Stimulated activated CD4-positive, alpha-beta T cell treated with anti-CD3 and anti-CD28 coated beads, Interleukin-12 subunit alpha, Interleukin-12 subunit beta, amount 100 ng/mL, for 24 hours (primary cell): ENCODE results near the gene NUDT16L1.
A peak's percentile ranks its signal among the peaks of the same experiment; 100 is the strongest.

Source experiments
- DNase-seq, 2 experiments: peaks; one replicate each; pipeline ENCODE4 v3.0.0-alpha.2; 2020; ENCODE audit warnings: low read depth in 2 of 2

The NUDT16L1 gene

DNA sequence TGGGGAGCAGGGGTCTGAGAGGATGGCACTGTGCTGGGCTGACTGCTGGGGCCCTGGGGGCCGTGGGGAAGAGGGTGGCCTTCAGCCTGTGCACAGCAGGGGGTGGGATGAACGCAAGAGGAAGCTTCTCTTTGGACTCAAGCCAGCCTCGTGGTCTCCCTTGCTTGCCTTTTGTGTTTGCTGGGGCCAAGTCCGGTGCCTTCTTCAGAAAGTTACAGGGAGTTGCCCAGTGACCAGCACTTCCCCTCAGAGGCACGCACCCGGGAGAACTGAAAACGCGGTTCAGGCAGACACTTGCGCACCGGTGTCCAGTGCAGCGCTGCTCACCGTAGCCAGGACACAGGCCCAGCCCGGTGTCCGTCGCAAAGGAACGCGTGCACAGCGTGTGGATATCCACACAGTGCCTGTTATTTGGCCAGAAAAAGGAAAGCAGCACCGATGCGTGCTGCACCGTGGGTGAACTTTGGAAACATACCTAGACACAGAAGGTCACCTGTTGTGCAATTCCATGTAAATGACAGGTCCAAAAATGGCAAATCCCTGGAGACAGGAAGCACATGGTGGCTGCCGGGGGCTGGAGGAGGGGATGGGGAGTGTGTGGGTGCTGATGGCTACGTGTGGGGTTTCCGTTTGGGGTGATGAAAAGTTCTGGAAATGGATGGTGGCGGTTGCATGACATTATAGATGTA is 29.4 kb upstream of the NUDT16L1 start:
- no peak for DNase-seq

DNA sequence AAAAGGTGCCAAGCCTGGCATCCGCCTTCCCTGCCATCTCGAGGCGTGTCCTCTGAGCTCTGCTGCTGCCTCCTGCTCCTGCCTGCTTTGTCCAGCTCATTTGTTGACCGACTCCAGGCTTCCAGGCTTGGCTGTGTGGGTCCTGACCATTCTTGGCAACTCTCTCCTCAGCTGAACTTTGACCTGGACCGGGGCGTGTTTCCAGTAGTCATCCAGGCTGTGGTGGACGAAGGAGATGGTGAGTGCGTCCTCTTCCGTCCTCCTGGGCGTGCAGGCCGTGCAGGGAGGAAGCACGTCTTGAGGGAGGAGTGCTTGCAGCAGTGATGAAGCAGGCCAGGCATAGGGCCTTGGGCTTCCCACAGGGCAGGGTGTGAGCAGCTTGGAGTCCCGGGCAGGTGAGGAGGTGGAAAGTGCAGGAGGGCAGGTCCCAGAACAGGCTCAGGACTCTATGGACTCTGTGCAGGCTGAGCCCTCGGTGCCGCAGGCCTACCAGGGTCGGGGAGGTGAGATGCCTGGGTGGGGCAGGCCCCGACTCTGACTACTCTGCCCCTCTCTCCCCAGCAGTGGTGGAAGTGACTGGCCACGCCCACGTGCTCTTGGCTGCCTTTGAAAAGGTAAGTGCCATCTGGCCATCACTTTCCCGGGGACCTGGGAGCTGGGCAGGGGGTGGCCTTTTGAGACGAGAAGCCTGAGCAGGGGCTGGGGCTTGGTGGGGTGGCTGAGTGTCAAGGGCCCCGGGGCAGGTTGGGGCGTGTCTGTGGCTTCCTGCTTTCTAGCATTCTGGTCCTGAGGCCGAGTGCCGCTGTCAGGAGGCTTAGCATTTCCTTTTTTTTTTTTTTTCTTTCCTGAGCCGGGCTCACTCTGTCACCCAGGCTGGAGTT is 28.6 kb upstream of the NUDT16L1 start:
- DNase-seq: peak in 1 of 2 experiments; percentile 31

DNA sequence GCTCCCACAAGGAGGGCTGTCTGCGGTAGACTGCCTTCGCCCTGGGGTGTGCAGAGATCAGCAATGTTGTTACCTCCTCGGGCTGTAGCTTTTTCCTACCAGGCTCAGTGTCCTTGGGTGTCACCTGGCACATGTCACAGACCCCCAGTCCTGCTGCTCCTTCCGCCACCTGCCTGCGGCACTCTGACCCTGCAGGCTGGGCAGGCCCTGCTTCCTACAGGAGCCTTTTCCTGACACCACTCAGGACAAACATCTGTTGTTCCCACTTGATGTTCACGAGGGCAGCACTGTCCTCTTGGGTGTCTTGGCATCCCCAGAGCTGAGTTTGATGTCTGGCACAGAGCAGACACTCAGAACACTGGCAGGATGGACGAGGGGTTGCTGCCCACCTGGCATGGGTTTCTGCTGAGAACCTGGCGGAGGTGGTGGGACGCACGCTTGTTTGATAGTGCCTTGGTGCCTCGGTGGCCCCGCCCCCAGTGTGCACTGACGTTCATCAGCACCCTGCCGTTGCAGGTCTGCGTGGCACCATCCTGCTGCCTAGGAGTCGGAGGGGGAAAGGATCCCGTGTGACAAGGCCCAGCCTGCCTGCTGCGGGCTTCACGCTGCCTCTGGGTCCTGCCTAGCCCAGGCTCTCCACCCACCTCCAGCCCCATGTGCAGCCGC is 26.7 kb upstream of the NUDT16L1 start:
- DNase-seq: no peak

DNA sequence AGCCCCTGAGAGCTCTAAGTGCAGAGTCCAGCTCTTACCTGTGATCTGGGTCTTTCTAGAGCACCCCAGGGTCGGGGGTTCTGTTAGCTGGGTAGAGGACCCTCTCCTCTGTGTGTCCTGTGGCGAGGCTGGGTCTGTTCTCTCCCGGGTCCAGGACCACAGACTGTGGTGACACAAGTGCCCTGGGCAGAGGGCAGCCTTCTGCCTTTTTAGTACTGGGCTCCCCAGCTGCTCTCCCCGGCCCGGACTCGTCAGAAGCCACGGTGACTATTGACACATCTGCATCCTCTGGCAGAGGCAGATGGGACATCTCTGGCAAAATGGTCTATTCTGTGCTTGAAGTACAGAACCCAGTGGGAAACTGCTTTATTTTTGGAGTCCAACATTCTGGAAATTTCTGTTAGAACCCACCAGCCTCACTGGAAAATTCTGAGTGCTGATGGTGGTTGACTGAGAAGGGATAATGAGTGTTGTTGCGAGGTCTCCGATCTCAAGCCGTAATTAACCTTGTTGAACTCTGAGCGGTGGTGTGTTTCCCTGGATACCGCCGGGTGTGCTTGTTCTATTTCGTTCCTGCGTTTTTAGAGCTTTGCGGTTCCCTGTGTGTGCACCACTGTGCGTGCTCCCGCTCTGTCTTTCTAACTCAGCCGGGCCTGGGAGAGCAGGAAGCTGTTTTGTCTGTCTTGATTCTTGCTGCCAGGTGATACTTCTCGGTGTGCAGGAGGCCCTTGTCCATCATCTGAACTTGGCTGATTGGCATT is 26.0 kb upstream of the NUDT16L1 start:
- no peak for DNase-seq

DNA sequence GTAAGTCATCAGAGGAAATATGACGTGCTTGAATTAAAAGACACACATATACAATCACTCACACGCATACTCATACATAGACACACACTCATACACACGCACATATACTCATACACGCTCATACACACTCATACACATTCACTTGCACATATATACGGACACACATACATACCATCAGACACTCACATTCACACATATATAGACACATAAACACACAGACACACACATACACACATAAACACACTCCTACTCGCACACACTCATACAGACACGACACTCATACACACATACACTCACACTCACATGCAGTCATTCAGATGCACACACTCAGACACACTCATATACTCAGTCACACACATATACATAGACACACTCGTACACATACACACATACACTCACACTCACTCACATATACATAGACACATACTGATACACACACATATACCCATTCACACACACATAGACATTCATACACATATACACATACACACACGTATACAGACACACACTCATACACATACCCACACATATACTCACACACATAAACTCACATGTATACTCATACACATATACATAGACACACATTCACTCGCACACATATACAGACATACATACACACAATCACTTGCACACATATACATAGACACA is 24.9 kb upstream of the NUDT16L1 start:
- no peak for DNase-seq

DNA sequence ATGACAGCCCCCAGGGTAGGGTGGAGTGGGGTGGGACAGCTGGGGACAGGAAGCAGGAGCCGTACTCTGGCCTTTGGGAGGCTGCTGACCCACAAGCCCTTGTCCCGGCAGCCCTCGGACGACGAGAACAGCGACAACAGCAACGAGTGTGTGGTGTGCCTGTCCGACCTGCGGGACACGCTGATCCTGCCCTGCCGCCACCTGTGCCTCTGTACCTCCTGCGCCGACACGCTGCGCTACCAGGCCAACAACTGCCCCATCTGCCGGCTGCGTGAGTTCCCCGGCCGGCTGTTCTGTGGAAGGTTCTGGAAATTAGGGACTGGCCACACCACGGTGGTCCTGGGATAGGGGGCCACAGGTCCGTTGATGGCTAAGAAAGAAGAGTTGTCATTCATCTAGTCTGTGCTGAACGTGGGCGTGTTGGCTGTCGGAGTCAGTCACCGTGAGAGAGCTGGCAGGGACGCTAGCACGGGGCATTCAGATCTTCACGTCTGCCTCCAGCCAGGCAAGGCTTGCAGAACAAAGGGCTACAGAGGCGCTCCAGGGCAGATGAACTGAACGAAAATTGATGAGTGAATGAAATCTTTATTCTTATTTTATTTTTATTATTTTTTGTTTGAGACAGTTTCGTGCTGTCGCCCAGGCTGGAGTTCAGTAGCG is 19.8 kb upstream of the NUDT16L1 start:
- DNase-seq: no peak

DNA sequence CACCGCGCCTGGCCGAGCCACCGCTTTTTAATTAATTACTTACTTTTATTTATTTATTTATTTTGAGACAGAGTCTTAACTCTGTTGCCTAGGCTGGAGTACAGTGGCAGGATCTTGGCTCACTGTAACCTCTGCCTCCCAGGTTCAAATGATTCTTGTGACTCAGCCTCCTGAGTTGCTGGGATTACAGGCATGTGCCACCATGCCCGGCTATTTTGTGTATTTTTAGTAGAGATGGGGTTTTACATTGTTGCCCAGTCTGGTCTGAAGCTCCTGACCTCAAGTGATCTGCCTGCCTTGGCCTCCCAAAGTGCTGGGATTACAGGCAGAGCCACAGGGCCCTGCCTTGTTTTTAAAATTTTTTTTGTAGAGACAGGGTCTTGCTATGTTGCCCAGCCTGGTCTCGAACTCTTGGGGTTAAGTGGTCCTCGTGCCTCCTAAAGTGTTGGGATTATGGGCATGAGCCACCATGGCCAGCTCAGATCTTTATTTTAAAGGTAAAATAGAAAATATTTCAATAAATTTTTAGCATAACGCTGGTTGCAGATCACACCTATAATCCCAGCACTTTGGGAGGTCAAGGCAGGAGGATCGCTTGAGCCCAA is 18.3 kb upstream of the NUDT16L1 start:
- DNase-seq: no peak

DNA sequence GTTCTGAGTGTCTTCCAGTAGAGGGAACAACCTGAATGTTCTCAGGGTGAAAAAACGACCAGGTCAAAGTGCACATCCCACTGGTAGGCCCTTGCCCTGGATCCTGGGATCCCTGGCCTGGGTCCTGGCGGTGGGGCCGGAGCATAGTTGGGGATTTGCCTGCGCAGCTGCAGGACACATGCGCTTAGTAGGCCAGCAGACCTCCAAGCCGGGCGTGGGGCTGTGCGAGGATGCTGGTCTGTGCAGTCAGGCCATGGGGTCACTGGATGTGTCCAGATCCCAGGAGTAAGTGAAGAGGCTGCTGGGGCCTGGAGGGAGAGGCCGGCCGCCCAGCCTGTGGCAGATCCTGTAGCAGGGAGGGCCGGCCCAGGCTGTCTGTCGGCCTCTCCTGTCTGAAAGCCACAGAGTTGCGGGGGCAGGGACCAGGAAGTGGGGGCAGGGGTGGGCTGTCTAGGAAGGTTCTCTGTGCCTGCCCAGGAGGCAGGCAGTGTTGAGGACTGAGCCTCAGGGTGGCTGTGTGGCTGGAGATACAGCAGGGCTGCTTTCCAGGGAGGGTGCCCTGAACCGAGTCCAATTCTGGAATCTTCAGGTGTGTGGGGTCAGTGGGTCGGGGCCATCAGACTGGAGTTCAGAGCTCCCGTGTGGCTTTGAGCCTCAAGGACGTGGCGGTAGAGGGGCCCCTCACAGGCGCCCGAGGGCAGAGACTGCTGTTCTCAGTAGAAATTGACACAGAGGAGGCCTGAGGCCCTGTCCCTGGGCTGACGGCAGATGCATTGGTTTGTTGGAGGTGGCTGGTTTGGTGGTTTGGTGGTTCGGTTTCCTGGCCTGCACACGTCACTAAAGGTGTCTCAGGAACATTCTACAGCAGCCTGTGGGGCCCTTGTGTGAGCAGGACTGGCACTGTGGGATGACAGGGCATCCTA is 17.2 kb upstream of the NUDT16L1 start:
- peak in 1 of 2 experiments; percentile 56 for DNase-seq

DNA sequence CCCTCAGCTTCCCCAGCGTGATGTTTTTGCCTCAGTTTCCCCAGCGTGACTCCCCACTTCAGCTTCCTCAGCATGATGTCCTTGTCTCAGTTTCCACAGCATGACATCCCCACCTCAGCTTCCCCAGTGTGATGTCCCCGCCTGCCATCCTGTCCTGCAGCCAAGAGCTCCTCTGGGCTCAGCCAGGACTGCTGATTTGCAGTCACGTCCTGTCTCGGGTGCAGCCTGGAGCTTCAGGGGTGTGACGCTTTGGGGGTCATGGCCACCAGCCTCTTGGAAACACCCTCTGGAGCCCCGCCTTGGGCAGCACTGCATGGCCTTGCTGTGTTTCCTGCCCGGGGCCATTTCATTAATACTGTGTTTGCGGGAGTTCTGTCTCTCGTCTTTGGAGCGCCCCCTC is 16.5 kb upstream of the NUDT16L1 start:
- DNase-seq: no peak

DNA sequence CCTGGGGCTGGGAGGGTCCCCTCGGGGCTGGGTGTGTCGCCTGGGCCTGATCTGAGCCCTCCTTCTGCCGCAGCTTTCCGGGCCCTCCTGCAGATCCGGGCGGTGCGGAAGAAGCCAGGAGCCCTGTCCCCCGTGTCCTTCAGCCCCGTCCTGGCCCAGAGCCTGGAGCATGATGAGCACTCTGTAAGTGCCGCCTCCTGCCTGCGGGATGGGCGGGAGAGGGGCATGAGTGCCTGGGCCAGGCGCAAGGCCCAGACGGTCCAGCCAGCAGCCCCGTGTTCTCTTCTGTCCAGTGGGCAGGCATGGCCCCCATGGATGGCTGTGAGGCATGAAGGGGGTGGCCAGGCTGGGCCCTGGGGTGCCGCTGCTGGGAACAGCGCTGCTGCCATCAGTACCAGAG is 16.0 kb upstream of the NUDT16L1 start:
- DNase-seq: no peak

DNA sequence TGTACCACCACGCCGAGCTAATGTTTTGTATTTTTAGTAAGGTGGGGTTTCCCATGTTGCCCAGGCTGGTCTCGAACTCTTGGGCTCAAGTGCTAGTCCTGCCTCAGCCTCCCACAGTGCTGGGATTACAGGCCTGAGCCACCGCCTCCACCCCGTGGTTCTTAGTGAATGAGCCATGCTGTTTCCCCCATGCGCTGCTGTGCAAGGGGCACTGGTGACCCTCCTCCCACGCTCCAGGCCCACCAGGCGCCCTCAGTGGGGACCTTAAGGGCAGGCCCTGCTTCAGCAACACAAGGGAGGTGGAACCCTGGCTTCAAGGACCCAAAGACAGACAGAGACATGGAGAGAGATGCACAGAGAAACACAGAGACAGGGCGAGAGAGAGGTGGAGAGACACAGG is 15.4 kb upstream of the NUDT16L1 start:
- no peak for DNase-seq

DNA sequence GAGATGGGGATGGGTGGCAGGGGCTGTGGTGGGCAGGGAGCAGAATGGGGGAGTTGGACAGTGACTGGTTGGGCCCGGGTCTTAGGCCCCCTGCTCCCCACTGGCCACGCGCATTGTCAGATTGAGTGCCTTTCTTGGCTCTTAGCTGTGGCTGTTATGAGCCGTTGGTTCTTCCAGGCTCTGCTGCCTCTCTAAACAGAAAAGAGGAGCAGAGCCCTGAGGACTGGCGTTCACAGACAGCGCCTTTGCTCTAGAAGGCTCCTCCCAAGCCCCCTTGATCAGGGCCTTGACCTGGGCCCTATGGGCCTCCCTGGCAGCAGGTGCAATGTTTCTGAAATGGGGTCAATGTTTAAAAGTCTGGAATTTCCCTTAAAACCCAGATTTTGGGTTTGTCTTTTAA is 14.8 kb upstream of the NUDT16L1 start:
- DNase-seq: no peak

DNA sequence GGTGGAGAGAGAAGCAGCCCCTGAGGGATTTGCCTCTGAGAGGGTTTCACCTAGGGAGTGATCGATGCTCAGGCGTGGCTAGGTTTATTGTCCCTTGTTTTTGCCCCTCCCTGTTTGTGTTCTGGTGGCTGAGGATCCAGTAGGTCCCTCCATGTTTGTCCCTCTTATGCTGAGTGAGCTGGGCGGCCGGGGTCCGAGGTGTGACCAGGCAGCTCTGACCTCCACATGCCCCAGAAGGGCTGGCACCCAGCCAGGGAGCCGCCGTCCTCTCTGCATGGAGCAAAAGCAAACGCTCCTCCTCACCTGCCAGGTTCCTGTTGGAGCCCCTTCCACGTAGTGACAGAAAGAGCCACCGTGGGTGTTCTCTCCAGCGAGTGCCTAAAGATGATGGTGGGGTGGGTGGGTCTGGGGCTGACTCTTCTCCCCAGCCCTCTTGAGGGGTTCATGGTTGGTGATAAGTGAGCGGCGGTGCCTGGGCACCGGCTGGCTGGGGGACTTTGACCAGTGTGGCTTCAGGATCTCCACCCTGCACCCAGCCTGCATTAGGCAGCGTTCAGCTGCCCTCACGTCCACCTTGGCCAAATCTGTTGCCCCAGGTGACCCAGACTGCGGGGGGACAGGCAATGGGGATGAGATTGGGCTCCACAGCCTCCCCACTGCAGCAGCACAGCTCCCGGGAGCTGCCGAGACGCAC is 14.1 kb upstream of the NUDT16L1 start:
- no peak for DNase-seq

DNA sequence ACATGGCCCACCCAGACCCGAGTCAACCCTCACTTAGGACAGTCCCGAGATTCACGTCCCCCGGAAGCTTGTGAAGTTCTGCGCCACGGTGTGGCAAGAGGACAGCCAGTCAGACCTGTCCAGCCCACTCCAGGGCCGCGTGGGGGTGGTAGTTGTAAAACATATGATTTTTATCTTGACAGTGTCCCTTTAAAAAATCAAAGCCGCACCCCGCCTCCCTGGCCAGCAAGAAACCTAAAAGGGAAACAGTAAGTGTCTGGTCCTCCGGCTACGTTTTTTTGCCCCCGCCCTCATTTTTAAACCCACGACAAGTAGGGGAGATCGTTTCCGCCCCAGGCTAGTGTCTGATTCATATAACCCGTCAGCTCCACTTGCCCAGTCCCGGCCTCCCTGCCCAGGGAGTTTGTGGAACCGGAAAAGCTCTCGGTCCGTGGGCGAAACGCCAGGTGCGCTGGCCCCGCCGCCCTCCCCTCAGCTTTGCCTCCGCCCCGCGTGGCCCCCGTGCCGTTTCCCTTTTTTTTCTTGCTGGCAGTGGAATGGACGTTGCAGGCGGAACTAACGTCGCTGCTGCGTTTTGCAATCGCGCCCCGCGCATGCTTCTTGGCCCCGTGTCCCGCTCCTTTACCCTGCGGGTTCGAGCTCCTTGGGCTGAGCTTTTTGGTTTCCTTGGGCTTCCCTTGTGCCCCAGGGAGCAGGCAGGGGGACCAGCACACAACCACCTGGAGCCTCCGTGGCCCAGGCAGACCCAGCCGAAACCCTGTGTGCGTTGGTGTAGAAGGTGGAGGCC is 13.3 kb upstream of the NUDT16L1 start:
- DNase-seq: no peak

DNA sequence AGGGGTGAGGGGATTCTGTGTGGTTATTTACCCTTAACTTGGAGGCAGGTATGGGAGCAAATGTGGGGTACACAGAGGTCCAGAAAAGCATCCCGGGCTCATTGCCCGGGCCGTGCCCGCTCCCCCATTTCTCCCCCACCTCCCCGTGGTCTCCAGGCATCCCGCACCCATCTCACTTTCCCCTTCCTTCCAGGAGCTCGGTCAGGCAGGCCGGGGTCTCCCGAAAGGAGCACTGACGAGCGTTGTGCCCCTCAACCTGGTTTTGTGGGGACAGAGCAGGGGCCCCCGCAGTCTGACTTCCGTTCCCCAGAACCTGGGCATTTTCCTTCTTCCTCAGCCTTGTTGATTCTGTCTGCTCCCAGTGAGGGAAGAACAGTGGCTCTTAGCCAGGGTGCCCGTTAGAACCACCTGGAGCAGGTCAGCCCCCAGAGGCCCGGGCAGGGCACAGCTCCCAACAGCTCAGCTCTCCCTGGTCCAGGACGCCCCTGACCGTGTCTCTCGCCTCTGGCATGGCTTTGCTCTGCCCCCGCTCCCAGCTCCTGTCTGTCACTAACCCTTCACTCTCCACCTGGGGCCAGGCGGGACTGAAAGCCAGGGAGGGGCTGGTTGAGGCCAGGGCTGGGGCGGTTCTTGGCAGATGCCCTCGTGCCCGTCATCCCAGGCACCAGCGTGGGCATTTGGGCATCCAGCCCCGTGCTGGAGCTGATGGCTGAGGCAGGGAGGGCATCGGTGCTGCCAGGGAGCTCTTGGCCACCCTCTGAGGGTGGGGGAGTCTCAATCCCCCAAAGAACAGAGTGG is 12.5 kb upstream of the NUDT16L1 start:
- DNase-seq: no peak

DNA sequence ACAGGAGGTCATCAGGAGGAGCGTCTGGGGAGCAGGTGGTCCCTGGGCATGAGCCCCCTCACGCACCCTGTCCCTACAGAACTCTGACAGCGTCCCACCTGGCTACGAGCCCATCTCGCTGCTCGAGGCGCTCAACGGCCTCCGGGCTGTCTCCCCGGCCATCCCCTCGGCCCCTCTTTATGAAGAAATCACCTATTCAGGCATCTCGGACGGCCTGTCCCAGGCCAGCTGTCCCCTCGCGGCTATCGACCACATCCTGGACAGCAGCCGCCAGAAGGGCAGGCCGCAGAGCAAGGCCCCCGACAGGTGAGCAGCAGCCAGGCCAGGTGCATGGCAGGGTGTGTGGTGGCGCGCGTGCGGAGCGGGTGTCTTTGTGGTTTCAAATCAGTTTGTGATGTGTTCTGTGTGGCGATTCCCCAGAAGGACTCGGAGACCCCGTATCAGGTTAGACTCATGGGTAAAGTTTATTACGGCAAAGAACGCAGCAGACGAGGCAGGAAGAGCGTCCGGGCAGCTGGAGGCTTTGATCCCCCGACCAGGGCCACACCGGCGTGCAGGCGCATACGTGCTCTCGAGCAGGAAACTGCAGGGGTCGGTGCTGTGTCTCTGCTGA is 11.8 kb upstream of the NUDT16L1 start:
- DNase-seq: no peak
